ENCODE data around the gene AGPAT4. TPM values are rescaled to one million over a fixed set of nuclear protein-coding genes. Genes with fewer than 3 reads are reported as not detected.

AGPAT4 gene
- polyA plus RNA-seq, 3 donors = 6.4 to 15.8 (median 6.9) TPM

- H3K27me3 Mint-ChIP-seq (ENCODE audit: low read depth in 3 of 3) = peaks cover 0 to 4% (median 0%) of the 10 kb centered on the region in 3 donors
Measured at GRCh38 chr6:161137320-161137719, 136.5 kb downstream of the AGPAT4 start.

GRCh38 chr6:161136655-161137054 lies 137.2 kb downstream of the AGPAT4 start:
- H3K4me1 ChIP-seq (ENCODE audit: control insufficient read depth in 1 of 2, insufficient read depth in 2 of 2, low read length in 2 of 2) = peaks cover 11 to 12% of the 10 kb centered on the region in 2 donors
- H3K36me3 ChIP-seq (replicated peaks in 1 of 2; ENCODE audit: control insufficient read depth in 1 of 2, insufficient read depth in 2 of 2, low read length in 2 of 2) = peaks cover 0 to 17% of the 10 kb centered on the region in 2 donors
- WGBS (ENCODE audit: insufficient coverage) = 91% methylated on average over 11 of the region's 11 CpGs
- TF ChIP-seq, protein P1, sequence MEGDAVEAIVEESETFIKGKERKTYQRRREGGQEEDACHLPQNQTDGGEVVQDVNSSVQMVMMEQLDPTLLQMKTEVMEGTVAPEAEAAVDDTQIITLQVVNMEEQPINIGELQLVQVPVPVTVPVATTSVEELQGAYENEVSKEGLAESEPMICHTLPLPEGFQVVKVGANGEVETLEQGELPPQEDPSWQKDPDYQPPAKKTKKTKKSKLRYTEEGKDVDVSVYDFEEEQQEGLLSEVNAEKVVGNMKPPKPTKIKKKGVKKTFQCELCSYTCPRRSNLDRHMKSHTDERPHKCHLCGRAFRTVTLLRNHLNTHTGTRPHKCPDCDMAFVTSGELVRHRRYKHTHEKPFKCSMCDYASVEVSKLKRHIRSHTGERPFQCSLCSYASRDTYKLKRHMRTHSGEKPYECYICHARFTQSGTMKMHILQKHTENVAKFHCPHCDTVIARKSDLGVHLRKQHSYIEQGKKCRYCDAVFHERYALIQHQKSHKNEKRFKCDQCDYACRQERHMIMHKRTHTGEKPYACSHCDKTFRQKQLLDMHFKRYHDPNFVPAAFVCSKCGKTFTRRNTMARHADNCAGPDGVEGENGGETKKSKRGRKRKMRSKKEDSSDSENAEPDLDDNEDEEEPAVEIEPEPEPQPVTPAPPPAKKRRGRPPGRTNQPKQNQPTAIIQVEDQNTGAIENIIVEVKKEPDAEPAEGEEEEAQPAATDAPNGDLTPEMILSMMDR (IDR thresholded peaks at IDR 0.05) = no peak
- Mint-ChIP-seq H3K27me3 (ENCODE audit: low read depth in 3 of 3) (peaks cover 0 to 4% (median 0%) of the 10 kb centered on the region in 3 donors), H3K36me3 (peaks cover 17 to 20% of the 10 kb centered on the region in 2 donors), H3K27ac (peak overlapping the region; percentile 6 to 89 (median 77)), H3K4me3 (peak overlapping the region in 1 of 2 donors; percentile 53), H3K9me3 (peaks cover 0 to 1% (median 0%) of the 10 kb centered on the region in 7 donors), H3K4me1 (peaks cover 13% of the 10 kb centered on the region)
- H3K4me2 ChIP-seq (replicated peaks; ENCODE audit: extremely low read depth, low read length, poor library complexity, severe bottlenecking) = no peak overlapping the region
- H3K9ac ChIP-seq (ENCODE audit: insufficient read depth, low read length, poor library complexity, severe bottlenecking) = no peak overlapping the region
- no peaks in the 10 kb centered on the region for H3K9me3 ChIP-seq (replicated peaks in 1 of 2; ENCODE audit: control insufficient read depth in 1 of 2, insufficient read depth in 1 of 2, low read length in 2 of 2)
- H3K4me3 ChIP-seq (replicated peaks in 1 of 3; ENCODE audit: low read depth in 2 of 3, low read length in 3 of 3) = no peak overlapping the region
- no peaks in the 10 kb centered on the region for H4K20me1 ChIP-seq (ENCODE audit: insufficient read depth, low read length)
- H3K27me3 ChIP-seq (ENCODE audit: control insufficient read depth in 2 of 2, insufficient read depth in 2 of 2, low read length in 2 of 2) = no peaks in the 10 kb centered on the region
- intact Hi-C loops (cut with micrococcal nuclease) = no loop called here
- H2AFZ ChIP-seq (ENCODE audit: insufficient read depth, low read depth, low read length, poor library complexity, severe bottlenecking) = no peak overlapping the region
- H3K79me2 ChIP-seq (ENCODE audit: insufficient read depth, low read length) = no peaks in the 10 kb centered on the region
- H3K27ac ChIP-seq (ENCODE audit: low read depth in 1 of 2, low read length in 2 of 2) = peak overlapping the region; percentile 4 to 39
- DNase-seq = no peak

More at GRCh38 chr6:161137320-161137719, 136.5 kb downstream of the AGPAT4 start:
- peaks cover 18% of the 10 kb centered on the region in 2 donors for H3K36me3 Mint-ChIP-seq
- H3K36me3 ChIP-seq (replicated peaks in 1 of 2; ENCODE audit: control insufficient read depth in 1 of 2, insufficient read depth in 2 of 2, low read length in 2 of 2) = peaks cover 0 to 12% of the 10 kb centered on the region in 2 donors
- no peak overlapping the region for H2AFZ ChIP-seq (ENCODE audit: insufficient read depth, low read depth, low read length, poor library complexity, severe bottlenecking)
- no peak for DNase-seq
- H4K20me1 ChIP-seq (ENCODE audit: insufficient read depth, low read length) = no peaks in the 10 kb centered on the region
- no peaks in the 10 kb centered on the region for H3K27me3 ChIP-seq (ENCODE audit: control insufficient read depth in 2 of 2, insufficient read depth in 2 of 2, low read length in 2 of 2)
- H3K4me3 Mint-ChIP-seq = no peak overlapping the region
- H3K9me3 ChIP-seq (replicated peaks in 1 of 2; ENCODE audit: control insufficient read depth in 1 of 2, insufficient read depth in 1 of 2, low read length in 2 of 2) = no peaks in the 10 kb centered on the region
- no peak overlapping the region for H3K27ac ChIP-seq (ENCODE audit: low read depth in 1 of 2, low read length in 2 of 2)
- intact Hi-C loops (cut with micrococcal nuclease) = no loop called here
- peak overlapping the region in 3 of 7 donors; percentile 27 to 69 (median 33) for H3K27ac Mint-ChIP-seq
- TF ChIP-seq, protein P1 (IDR thresholded peaks at IDR 0.05) = no peak
- WGBS (ENCODE audit: insufficient coverage) = 97% methylated on average over 9 of the region's 11 CpGs
- no peak overlapping the region for H3K4me3 ChIP-seq (replicated peaks in 1 of 3; ENCODE audit: low read depth in 2 of 3, low read length in 3 of 3)
- H3K4me2 ChIP-seq (replicated peaks; ENCODE audit: extremely low read depth, low read length, poor library complexity, severe bottlenecking) = no peak overlapping the region
- H3K4me1 ChIP-seq (ENCODE audit: control insufficient read depth in 1 of 2, insufficient read depth in 2 of 2, low read length in 2 of 2) = peaks cover 11 to 12% of the 10 kb centered on the region in 2 donors
- H3K9ac ChIP-seq (ENCODE audit: insufficient read depth, low read length, poor library complexity, severe bottlenecking) = no peak overlapping the region
- peaks cover 0 to 3% (median 0%) of the 10 kb centered on the region in 7 donors for H3K9me3 Mint-ChIP-seq
- H3K4me1 Mint-ChIP-seq = peaks cover 13% of the 10 kb centered on the region
- H3K79me2 ChIP-seq (ENCODE audit: insufficient read depth, low read length) = no peaks in the 10 kb centered on the region
